IMR-90 (cell line): ENCODE data around the gene FOXP1. TPM values are rescaled to one million over a fixed set of nuclear protein-coding genes. Genes with fewer than 3 reads are reported as not detected.

Experiments used
- ATAC-seq: fragments of 200-7000 bp; cut with Tn5 transposase; 2 replicates; pipeline ENCODE4 v1.9.1; 2020; ENCODE audit warnings: low read depth, mild to moderate bottlenecking, moderate library complexity
- BruUV-seq: library from RNA; stranded (reverse); fragments of 400-500 nt; replicated peaks from 2 replicates; lab custom pipeline; 2021; lab: Mats Ljungman, UMichigan
- CTCF ChIA-PET: fragments of 300-600 bp; formaldehyde crosslinking; extraction: SDS; loops from one replicate; lab custom pipeline; 2021; ENCODE audit warnings: antibody characterized with exemption; lab: Yijun Ruan, JAX
- POLR2A ChIA-PET: fragments of 300-600 bp; sonication (Branson Sonifier 250); formaldehyde crosslinking; loops from one replicate; lab custom pipeline; 2022; ENCODE audit warnings: antibody characterized with exemption; ENCODE audit not compliant: unreplicated experiment; lab: Charles Lee
- DNase-seq: peaks from one replicate; pipeline ENCODE4 v3.0.0; 2013
- H2AFZ ChIP-seq: replicated peaks from 2 replicates; pipeline ENCODE3; 2013; ENCODE audit warnings: low read length, mild to moderate bottlenecking; ENCODE audit not compliant: poor library complexity
- H2AK5ac ChIP-seq: 2 replicates; pipeline ENCODE4 v1.6.1; 2013; ENCODE audit warnings: low read depth, low read length, inconsistent platforms
- H2AK9ac ChIP-seq: replicated peaks from 2 replicates; pipeline ENCODE3; 2013; ENCODE audit warnings: mild to moderate bottlenecking, low read depth, low read length, moderate library complexity; ENCODE audit not compliant: poor library complexity
- H2BK120ac ChIP-seq: 2 replicates; pipeline ENCODE4 v1.6.1; 2013; ENCODE audit warnings: low read depth, low read length, inconsistent platforms
- H2BK15ac ChIP-seq: 3 replicates; pipeline ENCODE4 v1.6.1; 2013; ENCODE audit warnings: low read depth, low read length, inconsistent platforms
- H2BK20ac ChIP-seq: 2 replicates; pipeline ENCODE4 v1.6.1; 2013; ENCODE audit warnings: low read depth, mild to moderate bottlenecking, inconsistent platforms, low read length, moderate library complexity
- H2BK5ac ChIP-seq: 2 replicates; pipeline ENCODE4 v1.6.1; 2013; ENCODE audit warnings: mild to moderate bottlenecking, low read depth, low read length, inconsistent platforms; ENCODE audit not compliant: poor library complexity, severe bottlenecking
- H3K14ac ChIP-seq: replicated peaks from 2 replicates; pipeline ENCODE4 v1.6.1; 2013; ENCODE audit warnings: low read depth, low read length, inconsistent platforms
- H3K18ac ChIP-seq: 2 replicates; pipeline ENCODE4 v1.6.1; 2013; ENCODE audit warnings: low read depth, low read length, control low read depth
- H3K23ac ChIP-seq: 2 replicates; pipeline ENCODE4 v1.6.1; 2013; ENCODE audit warnings: low read depth, low read length, inconsistent platforms
- H3K27ac ChIP-seq: 2 replicates; pipeline ENCODE4 v1.5.1; 2013; ENCODE audit warnings: mild to moderate bottlenecking, control low read depth, low read length; ENCODE audit not compliant: insufficient read depth
- H3K27me3 ChIP-seq: 2 replicates; pipeline ENCODE4 v1.6.1; 2013; ENCODE audit warnings: low read length; ENCODE audit not compliant: control insufficient read depth, insufficient read depth
- H3K36me3 ChIP-seq: 2 replicates; pipeline ENCODE4 v1.6.1; 2013; ENCODE audit warnings: low read length, mixed read lengths; ENCODE audit not compliant: control insufficient read depth, insufficient read depth
- H3K4ac ChIP-seq: 2 replicates; pipeline ENCODE4 v1.6.1; 2013; ENCODE audit warnings: low read depth, low read length, inconsistent platforms
- H3K4me1 ChIP-seq: 2 replicates; pipeline ENCODE4 v1.6.1; 2013; ENCODE audit warnings: low read length, mixed read lengths; ENCODE audit not compliant: control insufficient read depth, insufficient read depth
- H3K4me2 ChIP-seq: 2 replicates; pipeline ENCODE4 v1.6.1; 2013; ENCODE audit warnings: low read depth, mild to moderate bottlenecking, control low read depth, low read length, moderate library complexity
- H3K4me3 ChIP-seq: 2 replicates; pipeline ENCODE4 v1.5.1; 2013; ENCODE audit warnings: low read depth, mild to moderate bottlenecking, control low read depth, low read length, moderate library complexity; ENCODE audit not compliant: insufficient read depth
- H3K56ac ChIP-seq: 2 replicates; pipeline ENCODE4 v1.6.1; 2013; ENCODE audit warnings: low read length, inconsistent platforms; ENCODE audit not compliant: insufficient read depth; ENCODE audit errors: extremely low read depth
- H3K79me1 ChIP-seq, 2 experiments: 2 replicates each; pipeline ENCODE4 v1.6.1; 2013; ENCODE audit warnings: low read length in 2 of 2, inconsistent platforms in 1 of 2, low read depth in 1 of 2
- H3K9ac ChIP-seq: 2 replicates; pipeline ENCODE4 v1.6.1; 2013; ENCODE audit warnings: low read depth, low read length, control low read depth
- H3K9me1 ChIP-seq: 2 replicates; pipeline ENCODE4 v1.6.1; 2013; ENCODE audit warnings: low read length, inconsistent platforms; ENCODE audit not compliant: insufficient read depth
- H3K9me3 ChIP-seq: 2 replicates; pipeline ENCODE4 v1.6.1; 2013; ENCODE audit warnings: low read length; ENCODE audit not compliant: control insufficient read depth, insufficient read depth
- H4K20me1 ChIP-seq: 2 replicates; pipeline ENCODE4 v1.6.1; 2013; ENCODE audit warnings: low read length, inconsistent platforms; ENCODE audit not compliant: insufficient read depth
- H4K5ac ChIP-seq: 2 replicates; pipeline ENCODE4 v1.6.1; 2013; ENCODE audit warnings: mild to moderate bottlenecking, low read depth, low read length, control low read depth
- H4K8ac ChIP-seq, 2 experiments: 2 replicates each; pipeline ENCODE4 v1.6.1; 2013; ENCODE audit warnings: low read depth in 2 of 2, low read length in 2 of 2, control low read depth in 1 of 2, inconsistent platforms in 1 of 2
- H4K91ac ChIP-seq: 2 replicates; pipeline ENCODE4 v1.6.1; 2013; ENCODE audit warnings: low read depth, low read length, inconsistent platforms; ENCODE audit not compliant: insufficient read depth
- BHLHE40 ChIP-seq: fragments of 150-350 bp; IDR thresholded peaks from 2 replicates; pipeline ENCODE4 v1.6.1; 2016; ENCODE audit warnings: mild to moderate bottlenecking, low read depth, low read length
- CEBPB ChIP-seq: IDR thresholded peaks from 2 replicates; pipeline ENCODE4 v1.6.1; 2012; ENCODE audit warnings: low read depth, low read length, improper control_type of control experiment
- CHD1 ChIP-seq: IDR thresholded peaks from 2 replicates; pipeline ENCODE4 v1.6.1; 2012; ENCODE audit warnings: low read depth, low read length, improper control_type of control experiment
- ELK1 ChIP-seq: fragments of 150-350 bp; IDR thresholded peaks from 2 replicates; pipeline ENCODE4 v1.6.1; 2016; ENCODE audit warnings: low read depth, mild to moderate bottlenecking, low read length, moderate library complexity, borderline replicate concordance
- MAZ ChIP-seq: IDR thresholded peaks from 2 replicates; pipeline ENCODE4 v1.6.1; 2012; ENCODE audit warnings: low read depth, mild to moderate bottlenecking, low read length, improper control_type of control experiment, moderate library complexity, borderline replicate concordance
- POLR2A ChIP-seq: IDR thresholded peaks from 2 replicates; pipeline ENCODE4 v1.6.1; 2012; ENCODE audit warnings: mild to moderate bottlenecking, low read depth, low read length
- RAD21 ChIP-seq: IDR thresholded peaks from 2 replicates; pipeline ENCODE4 v1.6.1; 2012; ENCODE audit warnings: low read length, improper control_type of control experiment
- RCOR1 ChIP-seq: IDR thresholded peaks from 2 replicates; pipeline ENCODE4 v1.6.1; 2012; ENCODE audit warnings: mild to moderate bottlenecking, low read length, improper control_type of control experiment; ENCODE audit not compliant: insufficient replicate concordance
- USF2 ChIP-seq: fragments of 150-350 bp; IDR thresholded peaks from 2 replicates; pipeline ENCODE4 v1.6.1; 2017; ENCODE audit warnings: mild to moderate bottlenecking, antibody characterized with exemption, low read length, low read depth
- WGBS, 2 experiments: methylation state at CpG; one replicate each; pipeline versions ENCODE4 v1.1.5 to v1.1.7; 2013; ENCODE audit warnings: missing lambda C conversion rate in 2 of 2; ENCODE audit not compliant: insufficient read length in 1 of 2; ENCODE audit errors: extremely low coverage in 2 of 2; 5-methylcytosine and 5-hydroxymethylcytosine counted together
- dilution Hi-C: fragments of 300-500 bp; cut with HindIII; formaldehyde crosslinking; loops from one replicate; pipeline ENCODE4 v1.14.3; 2018; ENCODE audit warnings: low sequenced_read_pairs; ENCODE audit not compliant: unreplicated experiment
- in situ Hi-C: fragments of 300-500 bp; cut with MboI; formaldehyde crosslinking; loops from 3 replicates; pipeline ENCODE4 v1.14.3; 2019; ENCODE audit warnings: low sequenced_read_pairs, inconsistent platforms, mixed read lengths
- intact Hi-C: fragments of 100-400 bp; cut with micrococcal nuclease; formaldehyde crosslinking; loops from 2 replicates; pipeline ENCODE4 v1.10.0; 2022
- polyA plus RNA-seq, 3 experiments: library from polyadenylated mRNA; depleted of rRNA; stranded (reverse); fragments of >200 nt; gene quantifications; 2 replicates each; pipeline ENCODE4 v1.2.3, GENCODE V29; 2012; ENCODE audit warnings: low replicate concordance in 1 of 3
- total RNA-seq: library from RNA; depleted of rRNA; stranded (reverse); fragments of >200 nt; gene quantifications from 2 replicates; pipeline ENCODE4 v1.2.3, GENCODE V29; 2012

Gene FOXP1
- total and polyA plus RNA-seq, 2 of the 4 experiments (the other 2 are of a cell fraction): 37.0 to 132 TPM

- Histone ChIP-seq H4K5ac (no peak overlapping the region), H3K4me3 (no peak overlapping the region), H3K14ac (no peak overlapping the region), H3K4me2 (no peak overlapping the region), H3K18ac (no peak overlapping the region), H3K79me1 (peaks cover 35 to 48% of the 10 kb centered on the region in 2 experiments), H3K4me1 (peaks cover 7% of the 10 kb centered on the region), H4K8ac (no peak overlapping the region), H2BK20ac (no peak overlapping the region), H2BK5ac (no peak overlapping the region), H3K56ac (no peak overlapping the region), H3K9ac (no peak overlapping the region), H3K27me3 (no peaks in the 10 kb centered on the region), H3K9me3 (no peaks in the 10 kb centered on the region; the same call in 1 of the 2 replicates), H2BK15ac (no peak overlapping the region), H2AK9ac (no peak overlapping the region), H4K91ac (no peak overlapping the region), H2BK120ac (no peak overlapping the region), H2AK5ac (no peak overlapping the region), H2AFZ (no peak overlapping the region), H4K20me1 (no peaks in the 10 kb centered on the region), H3K4ac (no peak overlapping the region), H3K27ac (no peak overlapping the region), H3K9me1 (peaks cover 5% of the 10 kb centered on the region; the same call in 1 of the 2 replicates), H3K36me3 (no peaks in the 10 kb centered on the region), H3K23ac (no peak overlapping the region)
- intact Hi-C loops: no loop called here
- POLR2A ChIA-PET: no interaction called here
- DNase-seq (no peak), ATAC-seq (no peak)
- WGBS, 2 experiments: 80% methylated on average over 1 of the region's 11 CpGs; no CpG with 5 or more reads in 1 of the 2 experiments
- CTCF ChIA-PET: interaction anchor here (0.7 kb wide), 1 partner anchor 447 kb away, joined by 3 read pairs; no protein-coding TSS in a partner anchor
- no peak for TF ChIP-seq BHLHE40
- no peak for TF ChIP-seq CEBPB
- no peak for TF ChIP-seq USF2
- TF ChIP-seq RAD21: no peak
- no peak for TF ChIP-seq CHD1
- no peak for TF ChIP-seq POLR2A
- no peak for TF ChIP-seq ELK1
- TF ChIP-seq MAZ: no peak
- no peak for TF ChIP-seq RCOR1
- dilution Hi-C loops: no loop called here
- no TSS peak for BruUV-seq
- in situ Hi-C loops: no loop called here
These were observed 67.7 kb downstream of the FOXP1 start for GRCh38 chr3:71515636-71516365.
